PC-3 (cell line): ENCODE results near the gene ECE1.

Experiments used
- CTCF ChIP-seq: fragments of 300-600 bp; sonication (generic); conservative IDR thresholded peaks from 2 replicates; pipeline ENCODE4 v1.5.1; 2017; ENCODE audit warnings: antibody characterized with exemption, low read depth, mild to moderate bottlenecking, low read length
- EZH2 ChIP-seq: fragments of 300-600 bp; sonication (generic); IDR thresholded peaks from one replicate; pipeline ENCODE4 v1.6.1; 2017; ENCODE audit warnings: antibody characterized with exemption, mild to moderate bottlenecking, low read length; ENCODE audit not compliant: unreplicated experiment

GRCh38 chr1:21278208-21278859 lies 11.9 kb downstream of the ECE1 start:
- TF ChIP-seq CTCF = no peak
- no peak for TF ChIP-seq EZH2
